Activated naive CD8-positive, alpha-beta T cell treated with anti-CD3 and anti-CD28 coated beads for 36 hours (primary cell): ENCODE results near the gene DPF3. TPM values are rescaled to one million over a fixed set of nuclear protein-coding genes. Genes with fewer than 3 reads are reported as not detected.

Source experiments
- DNase-seq: peaks from one replicate; pipeline ENCODE4 v3.0.0; 2021
- H3K27ac Mint-ChIP-seq: one replicate; pipeline ENCODE4 v1.8.0; 2022; ENCODE audit warnings: mild to moderate bottlenecking, moderate library complexity, mixed read lengths
- H3K27me3 Mint-ChIP-seq: one replicate; pipeline ENCODE4 v1.8.0; 2022; ENCODE audit warnings: mild to moderate bottlenecking, mixed read lengths
- H3K36me3 Mint-ChIP-seq: one replicate; pipeline ENCODE4 v1.8.0; 2021; ENCODE audit warnings: mild to moderate bottlenecking, mixed read lengths
- H3K4me1 Mint-ChIP-seq: one replicate; pipeline ENCODE4 v1.8.0; 2021; ENCODE audit warnings: mixed read lengths
- H3K4me3 Mint-ChIP-seq: one replicate; pipeline ENCODE4 v1.8.0; 2022; ENCODE audit warnings: mild to moderate bottlenecking, moderate library complexity, mixed read lengths
- H3K9me3 Mint-ChIP-seq: one replicate; pipeline ENCODE4 v1.8.0; 2022; ENCODE audit warnings: mixed read lengths
- total RNA-seq, 2 experiments: library from RNA; stranded (reverse); gene quantifications; one replicate each; pipeline ENCODE4 v1.2.3, GENCODE V29; 2021

Gene DPF3
- total RNA-seq, 2 experiments from 2014 or later = 1.1 to 1.3 TPM

GRCh38 chr14:72790887-72791566, 102.9 kb downstream of the DPF3 start:
- Mint-ChIP-seq H3K27me3 (no peaks in the 10 kb centered on the region), H3K4me3 (no peak overlapping the region), H3K36me3 (no peaks in the 10 kb centered on the region), H3K27ac (no peak overlapping the region), H3K4me1 (peaks cover 1% of the 10 kb centered on the region), H3K9me3 (no peaks in the 10 kb centered on the region)
- DNase-seq = no peak

- Mint-ChIP-seq H3K9me3 (no peaks in the 10 kb centered on the region), H3K4me3 (no peak overlapping the region), H3K4me1 (peaks cover 1% of the 10 kb centered on the region), H3K27ac (no peak overlapping the region), H3K36me3 (no peaks in the 10 kb centered on the region), H3K27me3 (no peaks in the 10 kb centered on the region)
- no peak for DNase-seq
Observed at GRCh38 chr14:72788972-72789728, 104.8 kb downstream of the DPF3 start.

- peaks cover 1% of the 10 kb centered on the region for H3K4me1 Mint-ChIP-seq
- no peak for DNase-seq
- H3K27ac Mint-ChIP-seq = no peak overlapping the region
- H3K9me3 Mint-ChIP-seq = no peaks in the 10 kb centered on the region
- H3K4me3 Mint-ChIP-seq = no peak overlapping the region
- H3K27me3 Mint-ChIP-seq = no peaks in the 10 kb centered on the region
- H3K36me3 Mint-ChIP-seq = no peaks in the 10 kb centered on the region
Observed at GRCh38 chr14:72788255-72788654, 105.6 kb downstream of the DPF3 start.

- DNase-seq = no peak
- H3K9me3 Mint-ChIP-seq = no peaks in the 10 kb centered on the region
- H3K4me1 Mint-ChIP-seq = peaks cover 1% of the 10 kb centered on the region
- no peak overlapping the region for H3K4me3 Mint-ChIP-seq
- no peaks in the 10 kb centered on the region for H3K27me3 Mint-ChIP-seq
- no peaks in the 10 kb centered on the region for H3K36me3 Mint-ChIP-seq
- no peak overlapping the region for H3K27ac Mint-ChIP-seq
Observed at GRCh38 chr14:72787841-72788240, 106.1 kb downstream of the DPF3 start.

- no peak for DNase-seq
- Mint-ChIP-seq H3K27me3 (no peaks in the 10 kb centered on the region), H3K36me3 (no peaks in the 10 kb centered on the region), H3K4me3 (no peak overlapping the region), H3K4me1 (peaks cover 1% of the 10 kb centered on the region), H3K9me3 (no peaks in the 10 kb centered on the region), H3K27ac (no peak overlapping the region)
Observed at GRCh38 chr14:72786378-72787350, 107.2 kb downstream of the DPF3 start.

GRCh38 chr14:72783741-72784140, 110.2 kb downstream of the DPF3 start:
- no peaks in the 10 kb centered on the region for H3K4me1 Mint-ChIP-seq
- H3K27me3 Mint-ChIP-seq = no peaks in the 10 kb centered on the region
- no peak overlapping the region for H3K27ac Mint-ChIP-seq
- no peak overlapping the region for H3K4me3 Mint-ChIP-seq
- no peak for DNase-seq
- H3K9me3 Mint-ChIP-seq = no peaks in the 10 kb centered on the region
- H3K36me3 Mint-ChIP-seq = no peaks in the 10 kb centered on the region

- no peaks in the 10 kb centered on the region for H3K9me3 Mint-ChIP-seq
- H3K27ac Mint-ChIP-seq = no peak overlapping the region
- no peak for DNase-seq
- H3K4me1 Mint-ChIP-seq = no peaks in the 10 kb centered on the region
- H3K36me3 Mint-ChIP-seq = no peaks in the 10 kb centered on the region
- H3K27me3 Mint-ChIP-seq = no peaks in the 10 kb centered on the region
- no peak overlapping the region for H3K4me3 Mint-ChIP-seq
Observed at GRCh38 chr14:72782817-72783216, 111.1 kb downstream of the DPF3 start.

GRCh38 chr14:72781561-72782508, 112.1 kb downstream of the DPF3 start:
- Mint-ChIP-seq H3K4me1 (no peaks in the 10 kb centered on the region), H3K9me3 (peaks cover 7% of the 10 kb centered on the region)

GRCh38 chr14:72780751-72781150, 113.2 kb downstream of the DPF3 start:
- H3K27me3 Mint-ChIP-seq = no peaks in the 10 kb centered on the region
- no peak overlapping the region for H3K4me3 Mint-ChIP-seq
- peaks cover 3% of the 10 kb centered on the region for H3K36me3 Mint-ChIP-seq

More at GRCh38 chr14:72781561-72782508, 112.1 kb downstream of the DPF3 start:
- Mint-ChIP-seq H3K27ac (no peak overlapping the region), H3K27me3 (no peaks in the 10 kb centered on the region), H3K4me3 (no peak overlapping the region), H3K36me3 (peaks cover 3% of the 10 kb centered on the region)
- no peak for DNase-seq

GRCh38 chr14:72779679-72780078, 114.2 kb downstream of the DPF3 start:
- Mint-ChIP-seq H3K27me3 (no peaks in the 10 kb centered on the region), H3K9me3 (peaks cover 7% of the 10 kb centered on the region), H3K4me1 (no peaks in the 10 kb centered on the region), H3K27ac (no peak overlapping the region), H3K36me3 (peaks cover 3% of the 10 kb centered on the region), H3K4me3 (no peak overlapping the region)
- DNase-seq = no peak

More at GRCh38 chr14:72780751-72781150, 113.2 kb downstream of the DPF3 start:
- Mint-ChIP-seq H3K9me3 (peaks cover 7% of the 10 kb centered on the region), H3K27ac (no peak overlapping the region), H3K4me1 (no peaks in the 10 kb centered on the region)
- DNase-seq = no peak

GRCh38 chr14:72777636-72778035, 116.3 kb downstream of the DPF3 start:
- Mint-ChIP-seq H3K27ac (no peak overlapping the region), H3K9me3 (peaks cover 7% of the 10 kb centered on the region), H3K36me3 (peaks cover 3% of the 10 kb centered on the region), H3K4me3 (no peak overlapping the region), H3K27me3 (no peaks in the 10 kb centered on the region), H3K4me1 (no peaks in the 10 kb centered on the region)
- no peak for DNase-seq

- H3K9me3 Mint-ChIP-seq = peaks cover 7% of the 10 kb centered on the region
- no peaks in the 10 kb centered on the region for H3K27me3 Mint-ChIP-seq
- peaks cover 3% of the 10 kb centered on the region for H3K36me3 Mint-ChIP-seq
- no peak overlapping the region for H3K27ac Mint-ChIP-seq
- no peak overlapping the region for H3K4me3 Mint-ChIP-seq
- no peak for DNase-seq
- H3K4me1 Mint-ChIP-seq = no peaks in the 10 kb centered on the region
Observed at GRCh38 chr14:72776701-72777261, 117.1 kb downstream of the DPF3 start.

- no peak for DNase-seq
- Mint-ChIP-seq H3K27me3 (no peaks in the 10 kb centered on the region), H3K36me3 (peaks cover 3% of the 10 kb centered on the region), H3K9me3 (peaks cover 7% of the 10 kb centered on the region), H3K4me1 (no peaks in the 10 kb centered on the region), H3K27ac (no peak overlapping the region), H3K4me3 (no peak overlapping the region)
Observed at GRCh38 chr14:72775923-72776554, 117.9 kb downstream of the DPF3 start.
